Medulla oblongata (tissue), 1 donor: Measurements from ENCODE around the gene TMPRSS11D.
A peak's percentile ranks its signal among the peaks of the same experiment; 100 is the strongest.

Experiments
- DNase-seq: peaks from one replicate; pipeline ENCODE4 v3.0.0-alpha.2; 2015; ENCODE audit errors: extremely low spot score

TMPRSS11D gene

GRCh38 chr4:67886281-67886680, 2.5 kb upstream of the TMPRSS11D start:
- DNase-seq: no peak

- DNase-seq: no peak
Measured at GRCh38 chr4:67885762-67886161, 2.0 kb upstream of the TMPRSS11D start.

GRCh38 chr4:67884701-67885100, 899 bp upstream of the TMPRSS11D start:
- DNase-seq: no peak

- DNase-seq: no peak
Measured at GRCh38 chr4:67883458-67883857, 344 bp downstream of the TMPRSS11D start.

GRCh38 chr4:67880866-67881610, 2.8 kb downstream of the TMPRSS11D start:
- no peak for DNase-seq

- DNase-seq: no peak
Measured at GRCh38 chr4:67879486-67879885, 4.3 kb downstream of the TMPRSS11D start.

- no peak for DNase-seq
Measured at GRCh38 chr4:67877086-67877485, 6.7 kb downstream of the TMPRSS11D start.

- DNase-seq: no peak
Measured at GRCh38 chr4:67874986-67875385, 8.8 kb downstream of the TMPRSS11D start.

- no peak for DNase-seq
Measured at GRCh38 chr4:67873116-67873515, 10.7 kb downstream of the TMPRSS11D start.

GRCh38 chr4:67871867-67872266, 11.9 kb downstream of the TMPRSS11D start:
- DNase-seq: peak; percentile 9

GRCh38 chr4:67869580-67870190, 14.1 kb downstream of the TMPRSS11D start:
- no peak for DNase-seq

GRCh38 chr4:67861513-67861912, 22.3 kb downstream of the TMPRSS11D start:
- DNase-seq: no peak

- DNase-seq: no peak
Measured at GRCh38 chr4:67853336-67853735, 30.5 kb downstream of the TMPRSS11D start.

GRCh38 chr4:67820903-67821302, 62.9 kb downstream of the TMPRSS11D start:
- DNase-seq: no peak

GRCh38 chr4:67810011-67810410, 73.8 kb downstream of the TMPRSS11D start:
- no peak for DNase-seq

GRCh38 chr4:67809502-67809901, 74.3 kb downstream of the TMPRSS11D start:
- DNase-seq: no peak

- DNase-seq: no peak
Measured at GRCh38 chr4:67796810-67797209, 87.0 kb downstream of the TMPRSS11D start.

GRCh38 chr4:67790721-67791120, 93.1 kb downstream of the TMPRSS11D start:
- no peak for DNase-seq

- DNase-seq: no peak
Measured at GRCh38 chr4:67787311-67787710, 96.5 kb downstream of the TMPRSS11D start.

- DNase-seq: no peak
Measured at GRCh38 chr4:67785528-67785927, 98.3 kb downstream of the TMPRSS11D start.

- no peak for DNase-seq
Measured at GRCh38 chr4:67779631-67780030, 104.2 kb downstream of the TMPRSS11D start.

- no peak for DNase-seq
Measured at GRCh38 chr4:67776746-67777145, 107.1 kb downstream of the TMPRSS11D start.
